Renal cortical epithelial cell (primary cell): ENCODE data around the gene PLVAP. TPM values are rescaled to one million over a fixed set of nuclear protein-coding genes. Genes with fewer than 3 reads are reported as not detected.

Experiments
- DNase-seq: peaks from one replicate; pipeline ENCODE4 v3.0.0-alpha.2; 2011; ENCODE audit warnings: low read depth
- total RNA-seq: library from RNA; depleted of rRNA; stranded (reverse); fragments of >200 nt; gene quantifications from 2 replicates; pipeline ENCODE4 v1.2.3, GENCODE V29; 2014

The PLVAP gene
- total RNA-seq, 1 donor from 2014 or later: 0.10 TPM

- DNase-seq: no peak
Observed at GRCh38 chr19:17335575-17335974, 41.6 kb downstream of the PLVAP start.

- DNase-seq: peak; percentile 87
Observed at GRCh38 chr19:17334414-17335409, 42.4 kb downstream of the PLVAP start, which contains the start of gene ANO8. TSS of gene ANO8 (minus strand) at chr19:17334855. CDS start at chr19:17334670, 185 bp downstream.

GRCh38 chr19:17333611-17334413 is 43.3 kb downstream of the PLVAP start:
- peak; percentile 77 for DNase-seq

GRCh38 chr19:17332677-17333581 is 44.2 kb downstream of the PLVAP start:
- peak; percentile 50 for DNase-seq

- no peak for DNase-seq
Observed at GRCh38 chr19:17332360-17332676, 44.8 kb downstream of the PLVAP start.

GRCh38 chr19:17331045-17331558 is 46.0 kb downstream of the PLVAP start:
- no peak for DNase-seq

GRCh38 chr19:17330262-17331044 is 46.7 kb downstream of the PLVAP start:
- DNase-seq: no peak

GRCh38 chr19:17329366-17330261 is 47.5 kb downstream of the PLVAP start:
- no peak for DNase-seq

- DNase-seq: no peak
Observed at GRCh38 chr19:17328517-17329365, 48.4 kb downstream of the PLVAP start.

GRCh38 chr19:17327654-17328516 is 49.3 kb downstream of the PLVAP start:
- DNase-seq: peak; percentile 74

- no peak for DNase-seq
Observed at GRCh38 chr19:17327068-17327653, 50.0 kb downstream of the PLVAP start.

GRCh38 chr19:17326595-17326966 is 50.6 kb downstream of the PLVAP start:
- no peak for DNase-seq

GRCh38 chr19:17325881-17326594 is 51.1 kb downstream of the PLVAP start:
- DNase-seq: no peak

GRCh38 chr19:17325133-17325532 is 52.0 kb downstream of the PLVAP start:
- DNase-seq: no peak

GRCh38 chr19:17324357-17325114 is 52.6 kb downstream of the PLVAP start:
- no peak for DNase-seq

GRCh38 chr19:17323964-17324332 is 53.2 kb downstream of the PLVAP start:
- no peak for DNase-seq
